Tibial artery (tissue), 4 donors: Measurements from ENCODE around the gene THSD7B.

Experiments used
- DNase-seq, 2 donors: peaks; one replicate each; pipeline ENCODE4 v3.0.0-alpha.2; 2019
- H3K27ac ChIP-seq, 2 donors: fragments of 200-600 bp; sonication (generic) in 1 of 2; 1 replicate in 1 of 2; 2 replicates in 1 of 2; pipeline ENCODE4 v1.5.1; 2018 to 2019; ENCODE audit warnings: mild to moderate bottlenecking in 1 of 2
- H3K27me3 ChIP-seq, 2 donors: fragments of 200-600 bp; sonication (generic) in 1 of 2; one replicate each; pipeline versions ENCODE4 v1.5.1 to v1.6.0; 2016 to 2019
- H3K36me3 ChIP-seq, 3 donors: fragments of 200-600 bp; sonication (generic) in 2 of 3; one replicate each; pipeline ENCODE4 v1.5.1; 2016 to 2019; ENCODE audit warnings: mild to moderate bottlenecking in 2 of 3
- H3K4me1 ChIP-seq, 4 donors: fragments of 200-600 bp; sonication (generic) in 2 of 4; 1 replicate in 3 of 4; 2 replicates in 1 of 4; pipeline ENCODE4 v1.5.1; 2016 to 2019
- H3K4me3 ChIP-seq, 2 donors: fragments of 200-600 bp; sonication (generic) in 1 of 2; 1 replicate in 1 of 2; 2 replicates in 1 of 2; pipeline ENCODE4 v1.5.1; 2018 to 2019; ENCODE audit warnings: mild to moderate bottlenecking in 2 of 2
- H3K9me3 ChIP-seq, 3 donors: fragments of 200-600 bp; sonication (generic) in 1 of 3; one replicate each; pipeline ENCODE4 v1.5.1; 2016 to 2019
- intact Hi-C: fragments of 100-400 bp; cut with DNase I; formaldehyde crosslinking; loops from one replicate; pipeline ENCODE4 v1.15.0; 2023; ENCODE audit warnings: low total_unique reads
- TF ChIP-seq, protein P1 (sequence below), 2 experiments: fragments of 200-600 bp in 1 of 2; fragments of 450-650 bp in 1 of 2; IDR thresholded peaks; one replicate each; pipeline ENCODE4 v1.5.1; 2017 to 2019; ENCODE audit warnings: antibody characterized with exemption in 2 of 2, mild to moderate bottlenecking in 1 of 2, moderate library complexity in 1 of 2

The THSD7B gene

DNA sequence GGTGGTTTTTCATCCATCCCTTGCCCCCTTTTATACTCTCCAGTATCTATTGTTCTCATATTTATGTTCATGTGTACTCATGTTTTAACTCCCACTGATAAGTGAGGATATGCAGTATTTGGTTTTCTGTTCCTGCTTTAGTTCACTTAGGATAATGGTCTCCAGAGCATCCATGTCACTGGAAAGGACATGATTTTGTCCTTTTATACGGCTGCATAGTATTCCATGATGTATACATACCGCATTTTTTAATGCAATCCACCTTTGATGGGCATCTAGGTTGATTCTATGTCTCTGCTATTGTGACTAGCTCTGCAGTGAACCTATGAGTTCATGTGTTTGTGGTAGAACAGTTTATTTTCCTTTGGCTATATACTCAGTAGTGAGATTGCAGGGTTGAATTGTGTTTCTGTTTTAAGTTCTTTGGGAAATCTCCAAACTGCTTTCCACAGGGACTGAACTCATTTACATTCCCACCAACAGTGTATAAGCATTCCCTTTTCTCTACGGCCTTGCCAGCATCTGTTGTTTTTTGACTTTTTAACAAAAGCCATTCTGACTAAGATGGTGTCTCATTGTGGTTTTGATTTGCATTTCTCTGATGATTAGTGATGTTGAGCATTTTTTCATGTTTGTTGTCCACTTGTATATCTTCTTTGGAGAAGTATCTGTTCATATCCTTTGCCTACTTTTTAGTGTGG, 420.2 kb downstream of the THSD7B start:
- intact Hi-C loops: no loop called here
- TF ChIP-seq, protein P1, sequence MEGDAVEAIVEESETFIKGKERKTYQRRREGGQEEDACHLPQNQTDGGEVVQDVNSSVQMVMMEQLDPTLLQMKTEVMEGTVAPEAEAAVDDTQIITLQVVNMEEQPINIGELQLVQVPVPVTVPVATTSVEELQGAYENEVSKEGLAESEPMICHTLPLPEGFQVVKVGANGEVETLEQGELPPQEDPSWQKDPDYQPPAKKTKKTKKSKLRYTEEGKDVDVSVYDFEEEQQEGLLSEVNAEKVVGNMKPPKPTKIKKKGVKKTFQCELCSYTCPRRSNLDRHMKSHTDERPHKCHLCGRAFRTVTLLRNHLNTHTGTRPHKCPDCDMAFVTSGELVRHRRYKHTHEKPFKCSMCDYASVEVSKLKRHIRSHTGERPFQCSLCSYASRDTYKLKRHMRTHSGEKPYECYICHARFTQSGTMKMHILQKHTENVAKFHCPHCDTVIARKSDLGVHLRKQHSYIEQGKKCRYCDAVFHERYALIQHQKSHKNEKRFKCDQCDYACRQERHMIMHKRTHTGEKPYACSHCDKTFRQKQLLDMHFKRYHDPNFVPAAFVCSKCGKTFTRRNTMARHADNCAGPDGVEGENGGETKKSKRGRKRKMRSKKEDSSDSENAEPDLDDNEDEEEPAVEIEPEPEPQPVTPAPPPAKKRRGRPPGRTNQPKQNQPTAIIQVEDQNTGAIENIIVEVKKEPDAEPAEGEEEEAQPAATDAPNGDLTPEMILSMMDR (IDR thresholded peaks at IDR 0.05): no peak
- no peak overlapping the region for H3K4me3 ChIP-seq
- no peaks in the 10 kb centered on the region for H3K9me3 ChIP-seq
- no peaks in the 10 kb centered on the region for H3K36me3 ChIP-seq
- no peaks in the 10 kb centered on the region for H3K4me1 ChIP-seq
- H3K27ac ChIP-seq: no peak overlapping the region
- no peak for DNase-seq
- H3K27me3 ChIP-seq: no peaks in the 10 kb centered on the region

DNA sequence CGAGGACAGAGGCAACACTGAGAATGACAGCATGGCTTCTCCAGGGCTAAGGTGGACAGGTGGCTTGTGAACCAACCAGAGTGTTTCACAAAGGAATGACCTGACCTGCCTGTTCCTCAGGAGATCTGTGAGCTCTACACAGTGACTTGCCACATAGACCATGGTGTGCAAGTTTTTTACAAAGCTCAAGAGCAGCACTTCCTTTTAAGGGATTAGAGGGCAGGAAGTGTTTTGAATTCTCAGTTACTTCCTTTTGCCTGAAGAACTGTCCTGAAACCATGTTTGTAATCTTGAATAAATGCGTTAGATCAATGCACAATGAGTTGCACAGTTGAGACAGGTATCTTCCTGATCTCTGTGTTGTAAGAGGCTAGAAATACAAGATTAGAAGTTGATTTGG, 421.9 kb downstream of the THSD7B start:
- H3K27ac ChIP-seq: no peak overlapping the region
- no peaks in the 10 kb centered on the region for H3K36me3 ChIP-seq
- H3K9me3 ChIP-seq: no peaks in the 10 kb centered on the region
- H3K4me1 ChIP-seq: no peaks in the 10 kb centered on the region
- TF ChIP-seq, protein P1 (IDR thresholded peaks at IDR 0.05): no peak
- no peak overlapping the region for H3K4me3 ChIP-seq
- no peaks in the 10 kb centered on the region for H3K27me3 ChIP-seq
- no peak for DNase-seq
- intact Hi-C loops: no loop called here

GRCh38 chr2:137190411-137191195, 425.3 kb downstream of the THSD7B start:
- DNase-seq: no peak
- Histone ChIP-seq H3K27ac (no peak overlapping the region), H3K9me3 (no peaks in the 10 kb centered on the region), H3K36me3 (no peaks in the 10 kb centered on the region), H3K27me3 (no peaks in the 10 kb centered on the region), H3K4me3 (no peak overlapping the region), H3K4me1 (no peaks in the 10 kb centered on the region)
- intact Hi-C loops: no loop called here
- TF ChIP-seq, protein P1 (IDR thresholded peaks at IDR 0.05): no peak

DNA sequence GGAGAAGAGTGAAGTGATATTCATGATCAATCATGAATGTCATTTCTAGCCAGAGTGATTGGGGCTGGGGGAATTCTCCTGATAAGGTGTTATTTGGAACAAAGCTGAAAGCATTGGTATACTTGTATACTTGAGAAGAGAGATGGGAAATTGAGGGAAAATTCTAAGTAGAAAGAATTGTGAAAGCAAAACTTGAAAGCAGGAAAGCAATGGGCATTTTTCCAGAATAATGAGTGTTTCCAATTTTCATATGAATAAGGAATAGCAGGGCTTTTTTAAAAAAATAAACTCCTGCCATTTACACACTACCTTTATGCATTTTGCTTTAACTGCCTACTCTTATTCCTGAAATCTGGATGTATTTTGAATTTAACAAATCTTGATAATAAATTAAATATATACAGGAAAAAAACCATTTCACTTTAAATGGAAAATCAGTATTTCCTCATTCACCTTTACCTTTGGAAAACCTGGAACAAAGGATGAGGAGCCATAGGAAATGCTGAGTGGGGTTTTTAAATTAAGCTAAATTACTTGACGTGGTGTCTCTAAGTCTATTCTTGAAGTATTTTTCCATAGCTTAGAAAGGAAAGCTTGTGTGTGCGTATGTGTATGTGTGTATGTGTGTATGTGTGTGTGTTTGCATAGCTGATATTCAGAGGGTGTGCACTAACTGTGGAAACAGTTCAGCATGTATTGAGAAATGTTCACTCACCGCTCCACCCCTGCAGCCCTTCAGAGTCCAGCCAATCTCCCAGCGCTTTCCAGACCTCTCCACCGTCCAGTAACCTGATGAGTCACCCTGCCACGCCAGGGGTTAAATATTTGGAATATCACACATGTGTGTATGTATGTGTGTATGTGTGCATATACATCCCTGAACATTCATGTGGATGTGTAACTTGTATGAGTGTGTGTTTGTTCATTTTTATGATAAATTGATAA, 427.3 kb downstream of the THSD7B start:
- no peaks in the 10 kb centered on the region for H3K9me3 ChIP-seq
- no peaks in the 10 kb centered on the region for H3K36me3 ChIP-seq
- no peak for DNase-seq
- TF ChIP-seq, protein P1 (IDR thresholded peaks at IDR 0.05): no peak
- H3K27me3 ChIP-seq: no peaks in the 10 kb centered on the region
- H3K27ac ChIP-seq: no peak overlapping the region
- intact Hi-C loops: no loop called here
- H3K4me1 ChIP-seq: no peaks in the 10 kb centered on the region
- no peak overlapping the region for H3K4me3 ChIP-seq

- Histone ChIP-seq H3K36me3 (no peaks in the 10 kb centered on the region), H3K27me3 (no peaks in the 10 kb centered on the region), H3K4me3 (no peak overlapping the region), H3K4me1 (no peaks in the 10 kb centered on the region), H3K27ac (no peak overlapping the region), H3K9me3 (no peaks in the 10 kb centered on the region)
- DNase-seq: no peak
- intact Hi-C loops: no loop called here
- TF ChIP-seq, protein P1 (IDR thresholded peaks at IDR 0.05): no peak
These were observed 428.1 kb downstream of the THSD7B start for GRCh38 chr2:137193401-137193800.
